ENCODE data around the gene SERPINF2. TPM values are rescaled to one million over a fixed set of nuclear protein-coding genes. Genes with fewer than 3 reads are reported as not detected.

The SERPINF2 gene
- polyA plus RNA-seq, 1 of the 3 experiments (the other 2 are of a cell fraction), result 0.26 TPM

- H3K4me2 ChIP-seq, result no peak overlapping the region
- H2AFZ ChIP-seq (ENCODE audit: low read depth), result no peak overlapping the region
- CTCF ChIA-PET, result no interaction called here
- no peaks in the 10 kb centered on the region for H4K20me1 ChIP-seq (ENCODE audit: insufficient read depth)
- no peak overlapping the region for H3K4me3 ChIP-seq (ENCODE audit: low read depth in 2 of 2, low read length in 1 of 2)
- H3K27me3 ChIP-seq (ENCODE audit: insufficient read depth), result no peaks in the 10 kb centered on the region
- 96% methylated on average over 9 of the region's 10 CpGs for WGBS (ENCODE audit: low lambda C conversion rate)
- POLR2A ChIA-PET, result no interaction called here
- no peaks in the 10 kb centered on the region for H3F3A ChIP-seq (replicated peaks; ENCODE audit: insufficient read depth)
- H3K36me3 ChIP-seq (replicated peaks in 1 of 2; ENCODE audit: control insufficient read depth in 1 of 2, insufficient read depth in 2 of 2, low read length in 1 of 2), result peaks cover 0 to 19% of the 10 kb centered on the region in 2 experiments
- H3K9ac ChIP-seq, result no peak overlapping the region
- no peaks in the 10 kb centered on the region for H3K9me2 ChIP-seq
- H3K27ac ChIP-seq (ENCODE audit: low read depth in 2 of 2, low read length in 1 of 2), result no peak overlapping the region
- no peaks in the 10 kb centered on the region for H3K79me2 ChIP-seq (ENCODE audit: insufficient read depth)
- no peak for TF ChIP-seq TAF1 (IDR thresholded peaks at IDR 0.05; ENCODE audit: borderline replicate concordance, low read depth, low read length)
- H3K9me3 ChIP-seq, result no peaks in the 10 kb centered on the region
- DNase-seq, result no peak
- no peaks in the 10 kb centered on the region; a peak in 1 of 4 replicates for H3K4me1 ChIP-seq (ENCODE audit: control insufficient read depth in 1 of 2, insufficient read depth in 2 of 2, low read depth in 1 of 2, low read length in 1 of 2)
Measured at GRCh38 chr17:1735418-1735817, 7.3 kb upstream of the SERPINF2 start.

DNA sequence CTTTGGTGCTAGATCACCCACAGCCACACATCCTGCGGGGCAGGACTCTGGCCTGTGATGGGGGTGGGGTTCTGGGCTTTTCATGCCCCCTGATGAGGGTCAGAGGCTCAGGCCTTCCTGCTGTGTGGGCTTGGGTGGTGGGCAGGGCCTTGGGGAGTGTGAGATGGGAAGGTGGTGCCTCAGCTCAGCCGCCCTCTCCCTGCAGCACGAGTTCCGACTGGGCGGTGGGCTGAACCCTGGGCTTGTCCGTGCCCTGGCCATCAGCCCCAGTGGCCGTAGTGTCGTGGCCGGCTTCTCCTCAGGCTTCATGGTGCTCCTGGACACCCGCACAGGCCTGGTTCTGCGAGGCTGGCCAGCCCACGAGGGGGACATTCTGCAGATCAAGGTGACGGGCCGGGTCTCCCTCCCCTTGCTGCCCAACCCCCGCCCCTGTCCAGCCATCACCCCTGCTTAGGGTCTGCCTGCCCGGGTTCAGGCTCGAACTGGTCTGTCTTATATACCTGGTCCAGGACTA lies 6.8 kb upstream of the SERPINF2 start:
- peak; percentile 38 for DNase-seq
- no peaks in the 10 kb centered on the region for H3K9me3 ChIP-seq
- no peak overlapping the region for H3K27ac ChIP-seq (ENCODE audit: low read depth in 2 of 2, low read length in 1 of 2)
- no peaks in the 10 kb centered on the region for H3K27me3 ChIP-seq (ENCODE audit: insufficient read depth)
- ChIA-PET CTCF (interaction anchor here (1.3 kb wide), 1 partner anchor 29 kb away, joined by 5 read pairs; no protein-coding TSS in a partner anchor), POLR2A (no interaction called here)
- no peak overlapping the region for H3K9ac ChIP-seq
- no peak overlapping the region for H3K4me2 ChIP-seq
- no peaks in the 10 kb centered on the region for H3K9me2 ChIP-seq
- no peak overlapping the region for H2AFZ ChIP-seq (ENCODE audit: low read depth)
- H3K36me3 ChIP-seq (replicated peaks in 1 of 2; ENCODE audit: control insufficient read depth in 1 of 2, insufficient read depth in 2 of 2, low read length in 1 of 2), result peaks cover 0 to 14% of the 10 kb centered on the region in 2 experiments
- 92% methylated on average over 5 of the region's 17 CpGs for WGBS (ENCODE audit: low lambda C conversion rate)
- no peaks in the 10 kb centered on the region for H4K20me1 ChIP-seq (ENCODE audit: insufficient read depth)
- H3K4me1 ChIP-seq (ENCODE audit: control insufficient read depth in 1 of 2, insufficient read depth in 2 of 2, low read depth in 1 of 2, low read length in 1 of 2), result no peaks in the 10 kb centered on the region; a peak in 1 of 4 replicates
- H3K4me3 ChIP-seq (ENCODE audit: low read depth in 2 of 2, low read length in 1 of 2), result no peak overlapping the region
- H3F3A ChIP-seq (replicated peaks; ENCODE audit: insufficient read depth), result no peaks in the 10 kb centered on the region
- TF ChIP-seq GABPA (IDR thresholded peaks at IDR 0.05; ENCODE audit: low read depth) (no peak), CTCF (IDR thresholded peaks at IDR 0.05) (no peak), GATA2 (CRISPR knock-in tag; IDR thresholded peaks at IDR 0.05) (no peak), NFIC (IDR thresholded peaks at IDR 0.05; ENCODE audit: borderline replicate concordance) (no peak)
- TF ChIP-seq, protein P1, sequence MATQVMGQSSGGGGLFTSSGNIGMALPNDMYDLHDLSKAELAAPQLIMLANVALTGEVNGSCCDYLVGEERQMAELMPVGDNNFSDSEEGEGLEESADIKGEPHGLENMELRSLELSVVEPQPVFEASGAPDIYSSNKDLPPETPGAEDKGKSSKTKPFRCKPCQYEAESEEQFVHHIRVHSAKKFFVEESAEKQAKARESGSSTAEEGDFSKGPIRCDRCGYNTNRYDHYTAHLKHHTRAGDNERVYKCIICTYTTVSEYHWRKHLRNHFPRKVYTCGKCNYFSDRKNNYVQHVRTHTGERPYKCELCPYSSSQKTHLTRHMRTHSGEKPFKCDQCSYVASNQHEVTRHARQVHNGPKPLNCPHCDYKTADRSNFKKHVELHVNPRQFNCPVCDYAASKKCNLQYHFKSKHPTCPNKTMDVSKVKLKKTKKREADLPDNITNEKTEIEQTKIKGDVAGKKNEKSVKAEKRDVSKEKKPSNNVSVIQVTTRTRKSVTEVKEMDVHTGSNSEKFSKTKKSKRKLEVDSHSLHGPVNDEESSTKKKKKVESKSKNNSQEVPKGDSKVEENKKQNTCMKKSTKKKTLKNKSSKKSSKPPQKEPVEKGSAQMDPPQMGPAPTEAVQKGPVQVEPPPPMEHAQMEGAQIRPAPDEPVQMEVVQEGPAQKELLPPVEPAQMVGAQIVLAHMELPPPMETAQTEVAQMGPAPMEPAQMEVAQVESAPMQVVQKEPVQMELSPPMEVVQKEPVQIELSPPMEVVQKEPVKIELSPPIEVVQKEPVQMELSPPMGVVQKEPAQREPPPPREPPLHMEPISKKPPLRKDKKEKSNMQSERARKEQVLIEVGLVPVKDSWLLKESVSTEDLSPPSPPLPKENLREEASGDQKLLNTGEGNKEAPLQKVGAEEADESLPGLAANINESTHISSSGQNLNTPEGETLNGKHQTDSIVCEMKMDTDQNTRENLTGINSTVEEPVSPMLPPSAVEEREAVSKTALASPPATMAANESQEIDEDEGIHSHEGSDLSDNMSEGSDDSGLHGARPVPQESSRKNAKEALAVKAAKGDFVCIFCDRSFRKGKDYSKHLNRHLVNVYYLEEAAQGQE (IDR thresholded peaks at IDR 0.05; ENCODE audit: low read depth, low read length), result no peak
- no peaks in the 10 kb centered on the region for H3K79me2 ChIP-seq (ENCODE audit: insufficient read depth)
